Effector memory CD4-positive, alpha-beta T cell (primary cell): ENCODE measurements around the gene DNAH17.

Experiments
- DNase-seq, 3 donors: peaks; one replicate each; pipeline ENCODE4 v3.0.0-alpha.2; 2020
- H3K27ac ChIP-seq: 2 replicates; pipeline ENCODE4 v1.7.0; 2013; ENCODE audit warnings: mild to moderate bottlenecking, low read length, moderate library complexity; ENCODE audit not compliant: insufficient read depth, poor library complexity, severe bottlenecking
- H3K27me3 ChIP-seq: replicated peaks from 2 replicates; pipeline ENCODE4 v1.7.0; 2013; ENCODE audit warnings: mild to moderate bottlenecking, low read length; ENCODE audit not compliant: insufficient read depth, control insufficient read depth, poor library complexity, severe bottlenecking
- H3K36me3 ChIP-seq: 2 replicates; pipeline ENCODE4 v1.7.0; 2013; ENCODE audit warnings: mild to moderate bottlenecking, low read length, moderate library complexity; ENCODE audit not compliant: control insufficient read depth, insufficient read depth
- H3K4me1 ChIP-seq: 2 replicates; pipeline ENCODE4 v1.7.0; 2013; ENCODE audit warnings: low read length, mild to moderate bottlenecking; ENCODE audit not compliant: control insufficient read depth, insufficient read depth, poor library complexity, severe bottlenecking
- H3K4me3 ChIP-seq: 2 replicates; pipeline ENCODE4 v1.7.0; 2013; ENCODE audit warnings: low read length, low read depth, mild to moderate bottlenecking; ENCODE audit not compliant: insufficient read depth, poor library complexity, severe bottlenecking
- H3K9me3 ChIP-seq: 2 replicates; pipeline ENCODE4 v1.7.0; 2013; ENCODE audit warnings: mild to moderate bottlenecking, low read length, moderate library complexity; ENCODE audit not compliant: control insufficient read depth

The DNAH17 gene

GRCh38 chr17:78423961-78424675, 153.1 kb downstream of the DNAH17 start:
- Histone ChIP-seq H3K4me1 (no peaks in the 10 kb centered on the region), H3K36me3 (peaks cover 83% of the 10 kb centered on the region), H3K4me3 (no peak overlapping the region), H3K27ac (no peak overlapping the region), H3K9me3 (no peaks in the 10 kb centered on the region), H3K27me3 (no peaks in the 10 kb centered on the region)
- no peak for DNase-seq

DNA sequence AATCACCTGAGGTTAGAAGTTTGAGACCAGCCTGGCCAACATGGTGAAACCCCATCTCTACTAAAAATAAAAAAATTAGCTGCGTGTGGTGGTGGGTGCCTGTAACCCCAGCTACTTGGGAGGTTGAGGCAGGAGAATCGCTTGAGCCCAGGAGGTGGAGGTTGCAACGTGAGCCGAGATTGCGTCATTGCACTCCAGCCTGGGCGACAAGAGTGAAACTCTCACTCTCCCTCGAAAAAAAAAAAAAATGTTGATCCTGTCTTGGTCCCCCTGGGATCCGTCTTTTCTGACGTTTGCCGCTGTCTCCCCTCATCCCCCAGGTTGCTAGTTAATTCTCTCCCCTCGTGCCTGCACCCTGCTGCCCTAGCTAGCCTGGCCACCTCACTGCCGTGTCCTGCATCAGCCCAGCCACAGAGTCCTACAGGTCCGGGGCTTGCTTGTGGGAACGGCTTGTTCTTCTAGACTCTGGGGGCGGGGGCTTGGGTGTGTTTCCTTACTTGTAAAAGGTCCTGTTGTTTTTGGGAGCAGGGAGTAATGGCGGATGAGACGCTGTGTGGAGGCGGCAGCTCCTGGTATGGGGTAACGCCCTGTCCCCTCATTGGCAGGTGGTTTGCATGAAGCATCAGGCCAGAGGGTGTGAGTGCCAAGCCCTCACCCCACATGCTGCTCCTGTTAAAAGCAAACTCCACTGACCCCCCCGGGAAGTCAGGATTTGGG, 154.2 kb downstream of the DNAH17 start:
- Histone ChIP-seq H3K4me3 (no peak overlapping the region), H3K36me3 (peaks cover 72% of the 10 kb centered on the region), H3K4me1 (no peaks in the 10 kb centered on the region), H3K9me3 (no peaks in the 10 kb centered on the region), H3K27ac (no peak overlapping the region), H3K27me3 (no peaks in the 10 kb centered on the region)
- DNase-seq: no peak

DNA sequence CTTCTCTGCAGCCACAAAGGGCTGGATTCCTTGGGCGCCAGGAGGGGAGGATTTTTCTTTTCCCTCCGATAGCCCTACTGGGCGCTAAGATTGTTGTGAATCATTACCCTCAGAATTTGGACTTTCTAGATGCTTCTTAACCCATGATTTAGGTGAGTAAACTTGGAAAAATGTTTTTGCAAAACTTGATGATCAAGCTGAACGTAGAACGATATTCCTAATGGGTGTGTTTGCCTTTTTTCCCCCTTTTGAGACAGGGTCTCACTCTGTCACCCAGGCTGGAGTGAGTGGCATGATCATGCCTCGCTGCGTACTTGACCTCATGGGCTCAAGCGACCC, 155.0 kb downstream of the DNAH17 start:
- H3K36me3 ChIP-seq: peaks cover 68% of the 10 kb centered on the region
- no peak overlapping the region for H3K4me3 ChIP-seq
- H3K4me1 ChIP-seq: no peaks in the 10 kb centered on the region
- H3K9me3 ChIP-seq: no peaks in the 10 kb centered on the region
- no peak for DNase-seq
- H3K27ac ChIP-seq: no peak overlapping the region
- H3K27me3 ChIP-seq: no peaks in the 10 kb centered on the region

GRCh38 chr17:78421534-78422266, 155.5 kb downstream of the DNAH17 start:
- H3K36me3 ChIP-seq: peaks cover 68% of the 10 kb centered on the region
- DNase-seq: peak; percentile 49 to 64 (median 57)
- H3K4me3 ChIP-seq: no peak overlapping the region
- H3K4me1 ChIP-seq: no peaks in the 10 kb centered on the region
- no peak overlapping the region for H3K27ac ChIP-seq
- no peaks in the 10 kb centered on the region for H3K27me3 ChIP-seq
- no peaks in the 10 kb centered on the region for H3K9me3 ChIP-seq

DNA sequence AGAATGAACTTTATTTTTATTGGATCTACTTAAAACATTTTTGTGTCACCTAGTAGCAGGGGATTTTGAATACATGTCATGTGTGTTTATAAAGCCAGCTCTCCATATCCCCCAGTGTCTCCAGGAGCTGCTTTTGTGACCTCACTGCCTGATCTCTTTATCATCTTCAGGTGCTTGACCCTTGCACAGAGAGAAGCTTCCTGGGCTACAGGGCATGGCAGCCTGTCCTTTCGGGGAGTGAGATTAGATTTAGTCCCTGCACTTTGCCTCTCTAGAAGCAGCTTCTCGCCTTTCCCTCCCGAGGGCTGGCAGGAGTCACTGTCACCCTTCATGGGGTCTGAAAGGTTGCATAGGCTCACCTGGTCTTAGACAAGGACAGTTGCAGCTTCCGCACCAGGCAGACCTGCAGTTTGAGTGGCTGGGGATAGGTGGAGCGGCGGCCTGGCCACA, 156.1 kb downstream of the DNAH17 start:
- Histone ChIP-seq H3K9me3 (no peaks in the 10 kb centered on the region), H3K27ac (no peak overlapping the region), H3K4me3 (no peak overlapping the region), H3K4me1 (no peaks in the 10 kb centered on the region), H3K36me3 (peaks cover 64% of the 10 kb centered on the region), H3K27me3 (no peaks in the 10 kb centered on the region)
- DNase-seq: no peak

- Histone ChIP-seq H3K36me3 (peaks cover 57% of the 10 kb centered on the region), H3K27me3 (no peaks in the 10 kb centered on the region), H3K4me1 (peaks cover 1% of the 10 kb centered on the region), H3K9me3 (no peaks in the 10 kb centered on the region), H3K27ac (no peak overlapping the region), H3K4me3 (no peak overlapping the region)
- no peak for DNase-seq
Observed at GRCh38 chr17:78419970-78420815, 157.0 kb downstream of the DNAH17 start.

DNA sequence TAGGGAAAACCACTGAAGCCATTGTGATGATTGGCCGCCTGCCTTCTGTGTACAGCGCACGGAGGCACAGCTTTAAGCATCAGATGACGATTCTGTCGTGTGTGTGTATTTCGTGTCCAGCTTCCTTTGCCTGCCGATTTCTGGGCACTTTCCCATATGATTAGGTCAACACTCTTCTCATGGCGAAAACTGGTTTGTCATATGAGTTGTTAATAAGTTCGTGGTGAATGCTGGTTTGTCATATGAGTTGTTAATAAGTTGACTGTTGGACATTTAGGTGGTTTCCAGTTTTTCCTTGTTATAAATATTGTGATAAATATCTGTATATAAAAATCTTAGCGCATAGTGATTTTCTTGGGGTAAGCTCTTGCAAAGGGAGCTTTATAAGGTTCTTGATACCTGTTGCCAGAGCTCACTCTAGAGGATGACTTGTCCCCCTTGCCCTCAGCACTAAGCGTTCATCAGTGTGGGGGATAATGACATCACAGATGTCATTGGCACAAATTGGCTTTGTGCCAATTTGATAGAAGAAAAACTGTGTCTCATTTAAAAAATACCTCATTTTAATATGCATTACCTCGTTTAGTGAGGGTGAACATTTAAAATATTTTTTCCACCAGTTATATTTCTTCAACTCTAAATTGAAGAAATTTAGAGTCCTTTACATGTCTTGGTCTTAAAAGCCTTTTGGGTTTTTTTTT, 158.7 kb downstream of the DNAH17 start:
- Histone ChIP-seq H3K4me3 (no peak overlapping the region), H3K4me1 (peaks cover 18% of the 10 kb centered on the region), H3K27ac (no peak overlapping the region), H3K9me3 (no peaks in the 10 kb centered on the region), H3K27me3 (no peaks in the 10 kb centered on the region), H3K36me3 (peaks cover 43% of the 10 kb centered on the region)
- DNase-seq: no peak

GRCh38 chr17:78417531-78417909, 159.7 kb downstream of the DNAH17 start:
- Histone ChIP-seq H3K27ac (no peak overlapping the region), H3K4me1 (peaks cover 28% of the 10 kb centered on the region)
- DNase-seq: no peak

GRCh38 chr17:78416791-78417530, 160.2 kb downstream of the DNAH17 start:
- Histone ChIP-seq H3K4me3 (no peak overlapping the region), H3K4me1 (peaks cover 29% of the 10 kb centered on the region), H3K27me3 (no peaks in the 10 kb centered on the region), H3K9me3 (no peaks in the 10 kb centered on the region), H3K36me3 (peaks cover 36% of the 10 kb centered on the region), H3K27ac (peak overlapping the region; percentile 8)
- no peak for DNase-seq

More at GRCh38 chr17:78417531-78417909, 159.7 kb downstream of the DNAH17 start:
- Histone ChIP-seq H3K4me3 (no peak overlapping the region), H3K27me3 (no peaks in the 10 kb centered on the region), H3K36me3 (peaks cover 38% of the 10 kb centered on the region), H3K9me3 (no peaks in the 10 kb centered on the region)
